Coronary artery (tissue), 2 donors: Measurements from ENCODE around the gene NFIX.

Source experiments
- DNase-seq: peaks from one replicate; pipeline ENCODE4 v3.0.0-alpha.2; 2017; ENCODE audit warnings: low spot score
- H3K27ac ChIP-seq, 2 donors: fragments of 200-600 bp; sonication (generic); one replicate each; pipeline ENCODE4 v1.5.1; 2016 to 2019
- H3K4me3 ChIP-seq: fragments of 200-600 bp; sonication (generic); 2 replicates; pipeline ENCODE4 v1.5.1; 2016; ENCODE audit warnings: mild to moderate bottlenecking, moderate library complexity
- CTCF ChIP-seq: fragments of 200-600 bp; sonication (generic); IDR thresholded peaks from one replicate; pipeline ENCODE4 v1.5.1; 2019; ENCODE audit warnings: antibody characterized with exemption

NFIX gene

GRCh38 chr19:12965812-12966135 is 29.5 kb upstream of the NFIX start:
- no peak for TF ChIP-seq CTCF
- H3K4me3 ChIP-seq: peak overlapping the region; percentile 75
- DNase-seq: no peak
- H3K27ac ChIP-seq: peak overlapping the region; percentile 54 to 81

- H3K4me3 ChIP-seq: no peak overlapping the region
- no peak for DNase-seq
- no peak for TF ChIP-seq CTCF
- H3K27ac ChIP-seq: no peak overlapping the region
Observed at GRCh38 chr19:12967907-12968306, 27.4 kb upstream of the NFIX start.

GRCh38 chr19:12969292-12969988 is 25.8 kb upstream of the NFIX start, which contains the start of gene DAND5:
TSS of gene DAND5 (plus strand) at chr19:12969576. CDS start at chr19:12969661, 85 bp downstream.
- DNase-seq: no peak
- peak within 1 kb of the TSS in 1 of 2 donors; percentile 72 for H3K27ac ChIP-seq
- no peak for TF ChIP-seq CTCF
- no peak within 1 kb of the TSS for H3K4me3 ChIP-seq

GRCh38 chr19:12970070-12970820 is 25.0 kb upstream of the NFIX start:
- no peak for DNase-seq
- Histone ChIP-seq H3K27ac (peak overlapping the region in 1 of 2 donors; percentile 72), H3K4me3 (no peak overlapping the region)
- no peak for TF ChIP-seq CTCF

- Histone ChIP-seq H3K27ac (no peak overlapping the region), H3K4me3 (no peak overlapping the region)
- TF ChIP-seq CTCF: no peak
- DNase-seq: no peak
Observed at GRCh38 chr19:12973236-12973635, 22.0 kb upstream of the NFIX start.

GRCh38 chr19:12974301-12975220 is 20.7 kb upstream of the NFIX start:
- no peak for DNase-seq
- Histone ChIP-seq H3K4me3 (no peak overlapping the region), H3K27ac (no peak overlapping the region)
- TF ChIP-seq CTCF: no peak
